ENCODE results near the gene SSH3.
A peak's percentile ranks its signal among the peaks of the same experiment; 100 is the strongest.

Gene SSH3

DNA sequence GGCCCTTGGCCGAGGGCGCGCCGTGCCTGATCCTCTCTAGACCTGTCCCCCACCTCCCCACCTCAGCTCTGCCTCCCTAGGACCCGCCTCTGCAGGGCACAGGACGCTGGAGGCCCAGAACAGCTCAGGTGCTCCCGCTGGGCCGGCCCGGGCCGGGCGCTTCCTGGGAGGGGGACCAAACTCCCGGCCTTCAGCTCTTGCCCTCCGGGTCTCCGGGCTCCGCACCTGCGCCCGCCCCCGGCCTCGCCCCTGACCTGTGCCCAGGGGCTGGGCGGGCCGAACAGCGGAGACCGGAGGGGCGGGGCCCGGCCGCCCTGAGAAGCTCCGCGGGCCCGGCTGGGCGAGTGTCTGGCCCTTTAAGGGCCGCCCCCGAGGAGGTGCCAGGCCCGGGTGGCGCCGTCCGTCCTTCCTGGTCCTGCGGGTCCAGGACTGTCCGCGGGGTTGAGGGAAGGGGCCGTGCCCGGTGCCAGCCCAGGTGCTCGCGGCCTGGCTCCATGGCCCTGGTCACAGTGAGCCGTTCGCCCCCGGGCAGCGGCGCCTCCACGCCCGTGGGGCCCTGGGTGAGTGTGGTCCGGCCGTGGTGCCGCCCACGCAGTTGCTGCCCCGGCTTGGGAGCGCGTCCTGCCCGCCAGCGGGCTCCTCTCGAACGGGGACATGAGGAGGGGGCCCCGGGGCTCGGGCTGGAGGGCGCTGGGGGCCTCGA is at the start of gene SSH3:
SSH3 (plus strand) TSS at position 399 of the 703 bp plus-strand sequence; CDS start at position 495, 96 bp downstream.
- DNase-seq (ENCODE audit: low read depth): peak; percentile 71

DNA sequence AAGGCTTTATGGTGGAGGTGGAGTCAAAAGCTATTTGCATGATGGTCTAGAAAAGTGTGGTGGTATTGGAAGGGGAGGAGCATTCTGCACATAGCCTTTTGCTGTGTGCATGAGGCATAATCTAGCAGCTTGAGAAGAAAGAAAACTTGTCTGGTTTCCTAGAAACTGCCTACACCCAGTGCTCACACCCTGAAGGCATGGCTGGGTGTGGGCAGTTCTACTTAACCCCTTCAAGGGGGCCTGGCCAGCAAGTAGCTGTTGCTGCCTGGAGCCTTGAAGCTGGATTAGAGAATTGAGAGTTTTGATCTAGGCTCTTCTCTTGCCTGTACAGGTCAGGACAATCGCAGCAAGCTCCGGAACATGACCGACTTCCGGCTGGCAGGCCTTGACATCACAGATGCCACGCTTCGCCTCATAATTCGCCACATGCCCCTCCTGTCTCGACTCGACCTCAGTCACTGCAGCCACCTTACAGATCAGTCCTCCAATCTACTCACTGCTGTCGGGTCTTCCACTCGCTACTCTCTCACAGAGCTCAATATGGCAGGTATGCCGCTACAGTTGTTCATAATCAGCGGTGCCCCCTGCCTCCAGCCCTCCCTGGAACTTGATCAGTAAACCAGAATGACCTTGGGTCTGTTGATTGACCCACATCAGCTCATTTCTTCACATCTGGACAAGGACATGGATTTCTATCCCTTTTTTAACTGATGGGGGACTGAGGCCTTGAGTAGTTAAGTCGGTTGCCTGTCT is 49.3 kb upstream of the SSH3 start:
- DNase-seq (ENCODE audit: low read depth): no peak

DNA sequence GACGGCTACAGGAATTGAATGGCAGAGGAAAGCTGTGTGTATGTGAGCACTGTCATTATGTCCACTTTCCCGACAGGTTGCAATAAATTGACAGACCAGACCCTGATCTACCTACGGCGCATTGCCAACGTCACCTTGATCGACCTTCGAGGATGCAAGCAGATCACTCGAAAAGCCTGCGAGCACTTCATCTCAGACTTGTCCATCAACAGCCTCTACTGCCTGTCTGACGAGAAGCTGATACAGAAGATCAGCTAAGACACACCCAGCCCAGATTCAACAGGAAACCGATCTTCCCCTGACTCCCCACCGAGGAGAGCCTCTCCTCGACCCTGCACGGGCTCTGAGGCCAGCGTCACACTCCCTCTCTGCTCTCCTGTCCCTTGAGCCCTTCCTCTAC is 48.5 kb upstream of the SSH3 start:
- DNase-seq (ENCODE audit: low read depth): no peak

DNA sequence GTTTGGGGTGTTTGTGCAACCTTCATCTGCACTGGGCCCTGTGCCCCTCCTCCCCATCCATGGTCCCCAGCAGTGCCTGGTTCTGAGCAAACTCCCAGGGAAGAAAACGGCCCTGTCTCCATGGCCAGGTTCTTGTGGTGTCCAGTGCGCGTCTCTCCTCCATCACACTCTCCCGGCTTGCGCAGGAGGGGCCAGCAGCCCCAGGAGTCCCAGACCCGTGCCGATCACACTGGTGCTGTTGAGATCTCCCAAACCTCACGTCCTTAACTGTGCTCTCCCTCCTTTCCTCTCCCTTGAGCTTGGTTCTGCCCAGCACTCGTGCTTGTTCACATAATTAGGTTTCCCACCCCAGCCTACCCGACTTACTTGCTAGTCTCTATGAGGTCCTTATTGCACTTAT is 48.0 kb upstream of the SSH3 start:
- no peak for DNase-seq (ENCODE audit: low read depth)

DNA sequence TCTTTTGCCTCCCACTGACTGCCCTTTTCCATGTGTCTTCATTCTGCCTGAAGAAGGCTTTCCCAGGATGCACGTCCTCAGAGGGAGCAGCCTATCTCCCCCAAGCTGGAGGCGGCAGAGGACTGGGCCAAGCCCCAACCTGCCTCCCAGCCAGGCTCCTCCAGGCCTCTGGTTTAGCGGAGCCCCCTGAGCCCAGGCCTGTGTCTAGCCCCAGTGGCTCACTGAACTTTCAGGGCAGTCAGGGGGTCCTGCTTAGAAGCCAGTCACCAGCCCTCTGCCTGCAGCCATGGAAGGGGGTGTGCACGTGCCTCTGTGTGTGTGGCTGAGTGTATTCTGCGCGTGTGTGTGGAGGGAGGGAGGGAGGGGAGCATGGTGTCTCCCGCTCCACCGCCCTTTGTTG is 47.5 kb upstream of the SSH3 start:
- no peak for DNase-seq (ENCODE audit: low read depth)

- DNase-seq (ENCODE audit: low read depth): no peak
Measured at GRCh38 chr11:67256477-67257135, 46.7 kb upstream of the SSH3 start.

GRCh38 chr11:67260406-67260805 is 42.9 kb upstream of the SSH3 start:
- DNase-seq (ENCODE audit: low read depth): no peak

- DNase-seq (ENCODE audit: low read depth): peak; percentile 68
Measured at GRCh38 chr11:67260885-67261639, 42.3 kb upstream of the SSH3 start.

DNA sequence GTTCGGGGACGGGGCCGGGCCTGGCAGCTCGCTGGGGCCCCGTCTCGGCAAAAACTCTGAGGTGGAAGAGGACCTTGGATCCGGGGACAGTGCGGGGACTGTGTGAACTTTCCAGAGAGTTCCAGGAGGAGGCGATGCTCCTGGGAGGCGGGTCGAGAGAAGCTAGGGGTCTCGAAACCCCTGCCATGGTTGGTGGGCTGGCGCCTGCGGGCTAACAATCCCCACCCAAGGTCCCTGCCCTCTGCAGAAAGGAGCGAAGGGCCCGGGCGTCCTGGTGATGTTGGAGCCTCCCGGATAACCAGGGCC is 41.7 kb upstream of the SSH3 start:
- no peak for DNase-seq (ENCODE audit: low read depth)

- DNase-seq (ENCODE audit: low read depth): no peak
Measured at GRCh38 chr11:67261946-67262681, 41.2 kb upstream of the SSH3 start.

GRCh38 chr11:67262731-67263675 is 40.3 kb upstream of the SSH3 start:
- peak; percentile 83 for DNase-seq (ENCODE audit: low read depth)

- no peak for DNase-seq (ENCODE audit: low read depth)
Measured at GRCh38 chr11:67264260-67264659, 39.1 kb upstream of the SSH3 start.

DNA sequence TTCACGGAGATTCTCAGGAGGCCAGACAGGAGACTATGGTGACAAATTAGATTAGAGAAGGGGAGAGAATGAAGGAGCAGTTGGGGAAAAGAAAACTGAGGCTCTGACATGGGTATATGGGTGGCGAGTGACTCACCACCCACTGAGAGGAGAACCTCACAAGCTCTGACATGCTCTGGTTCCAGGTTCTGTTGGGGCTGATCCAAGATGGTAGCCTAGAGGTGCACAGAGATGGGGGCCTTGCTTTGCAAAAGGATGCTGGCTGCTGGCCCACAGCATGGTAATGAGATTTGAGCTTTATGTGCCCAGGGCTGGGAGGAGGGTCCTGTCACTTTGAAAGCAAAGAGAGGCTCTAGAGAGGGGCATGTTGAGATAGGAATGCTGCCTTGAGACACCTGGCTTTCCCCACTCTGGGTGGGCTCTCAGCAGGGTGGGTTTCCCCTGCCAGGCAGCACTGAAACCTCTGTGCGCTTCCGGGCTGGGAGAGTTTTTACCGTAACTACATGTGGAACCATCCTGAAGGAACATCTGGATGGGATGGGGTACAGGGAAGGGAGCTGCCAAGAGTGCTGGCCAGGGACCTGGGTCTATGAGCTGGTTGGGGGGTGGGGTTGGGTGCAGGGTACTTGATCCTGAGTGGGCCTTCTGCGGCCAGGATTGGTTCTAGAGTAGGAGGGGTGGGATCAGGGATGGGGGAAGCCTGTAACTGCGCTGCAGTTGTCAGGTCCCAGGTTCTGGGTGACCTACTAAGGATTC is 38.3 kb upstream of the SSH3 start:
- DNase-seq (ENCODE audit: low read depth): no peak

GRCh38 chr11:67265633-67266448 is 37.5 kb upstream of the SSH3 start:
- peak; percentile 65 for DNase-seq (ENCODE audit: low read depth)

GRCh38 chr11:67266449-67267187 is 36.7 kb upstream of the SSH3 start, which contains the start of gene GRK2:
Gene GRK2, plus strand, starts transcription at chr11:67266473. Its CDS starts 227 bp downstream, at chr11:67266700.
- DNase-seq (ENCODE audit: low read depth): peak; percentile 67

- DNase-seq (ENCODE audit: low read depth): peak; percentile 24
Measured at GRCh38 chr11:67267188-67268080, 35.9 kb upstream of the SSH3 start.

Measured in ELR (cell line).